Natural killer cell (primary cell): ENCODE data around the gene NKX6-1. TPM values are rescaled to one million over a fixed set of nuclear protein-coding genes. Genes with fewer than 3 reads are reported as not detected.

Experiments
- ATAC-seq, 3 donors: fragments of 150-1000 bp in 2 of 3; fragments of 200-7000 bp in 1 of 3; cut with Tn5 transposase; 1 replicate in 1 of 3; 2 replicates in 2 of 3; pipeline ENCODE4 v1.10.0; 2021; ENCODE audit warnings: mild to moderate bottlenecking in 2 of 3, moderate library complexity in 2 of 3
- DNase-seq, 2 donors: peaks; one replicate each; pipeline versions ENCODE4 v3.0.0 to v3.0.0-alpha.2; 2013 to 2021; ENCODE audit warnings: mixed read lengths in 1 of 2
- H3K27ac ChIP-seq: one replicate; pipeline ENCODE4 v1.5.1; 2013; ENCODE audit warnings: mild to moderate bottlenecking, low read length
- H3K27me3 ChIP-seq: one replicate; pipeline ENCODE4 v1.6.1; 2013; ENCODE audit warnings: low read length; ENCODE audit not compliant: control insufficient read depth, insufficient read depth
- H3K36me3 ChIP-seq: one replicate; pipeline ENCODE4 v1.6.1; 2013; ENCODE audit warnings: low read length; ENCODE audit not compliant: control insufficient read depth, insufficient read depth
- H3K4me1 ChIP-seq: one replicate; pipeline ENCODE4 v1.6.1; 2013; ENCODE audit warnings: low read length; ENCODE audit not compliant: control insufficient read depth, insufficient read depth
- H3K4me3 ChIP-seq: one replicate; pipeline ENCODE4 v1.5.1; 2013; ENCODE audit warnings: low read length
- H3K9me3 ChIP-seq: one replicate; pipeline ENCODE4 v1.6.1; 2013; ENCODE audit warnings: low read length; ENCODE audit not compliant: control insufficient read depth, insufficient read depth
- H3K27ac Mint-ChIP-seq, 2 donors: one replicate each; pipeline ENCODE4 v1.8.0; 2022; ENCODE audit warnings: mild to moderate bottlenecking in 2 of 2, mixed read lengths in 2 of 2, moderate library complexity in 1 of 2
- H3K27me3 Mint-ChIP-seq, 2 donors: one replicate each; pipeline ENCODE4 v1.8.0; 2022; ENCODE audit warnings: low read depth in 2 of 2, mixed read lengths in 2 of 2
- H3K36me3 Mint-ChIP-seq: one replicate; pipeline ENCODE4 v1.8.0; 2022; ENCODE audit warnings: mixed read lengths
- H3K4me1 Mint-ChIP-seq, 2 donors: one replicate each; pipeline ENCODE4 v1.8.0; 2022; ENCODE audit warnings: mixed read lengths in 2 of 2
- H3K4me3 Mint-ChIP-seq: one replicate; pipeline ENCODE4 v1.8.0; 2022; ENCODE audit warnings: mild to moderate bottlenecking, moderate library complexity, mixed read lengths
- H3K9me3 Mint-ChIP-seq, 2 donors: one replicate each; pipeline ENCODE4 v1.8.0; 2022; ENCODE audit warnings: mixed read lengths in 2 of 2
- WGBS: methylation state at CpG from one replicate; pipeline ENCODE4 v1.1.7; 2013; ENCODE audit warnings: missing lambda C conversion rate; ENCODE audit not compliant: insufficient coverage; 5-methylcytosine and 5-hydroxymethylcytosine counted together
- intact Hi-C: fragments of 100-400 bp; cut with micrococcal nuclease; formaldehyde crosslinking; loops from one replicate; pipeline ENCODE4 v1.14.2; 2022
- total RNA-seq, 4 donors: library from RNA; stranded (reverse); fragments of 120-200 nt in 1 of 4; gene quantifications; one replicate each; pipeline versions ENCODE4 v1.2.3 to v1.2.4, GENCODE V29; 2013 to 2022
- TF ChIP-seq, protein P1 (sequence below): fragments of 200-600 bp; IDR thresholded peaks from one replicate; pipeline ENCODE4 v1.8.0; 2022; ENCODE audit warnings: antibody characterized with exemption

NKX6-1 gene
- total RNA-seq, 3 donors from 2014 or later (not counting 1 experiment from before 2014, with no cell fraction given) = not detected

DNA sequence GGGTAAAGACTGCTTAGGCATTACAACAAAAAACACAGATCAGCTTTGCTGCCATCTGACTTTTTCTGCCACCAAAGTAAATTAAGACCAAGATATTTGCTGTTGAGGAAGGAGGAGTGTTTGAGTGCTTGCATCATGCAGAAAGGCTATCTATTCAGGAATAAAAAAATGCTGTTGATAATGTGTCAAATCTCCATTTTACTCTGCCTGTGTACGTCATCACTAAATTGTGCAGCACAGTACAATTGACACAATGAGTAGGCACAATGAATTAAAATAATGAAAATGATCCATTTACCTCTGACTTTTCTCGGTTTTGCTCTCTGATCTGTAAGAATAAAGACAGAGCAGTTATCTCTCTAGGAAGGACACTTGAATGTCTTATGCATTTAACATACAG lies 56.3 kb downstream of the NKX6-1 start:
- H3K9me3 ChIP-seq = no peaks in the 10 kb centered on the region
- H3K4me1 ChIP-seq = no peaks in the 10 kb centered on the region
- Mint-ChIP-seq H3K27me3 (no peaks in the 10 kb centered on the region), H3K4me3 (no peak overlapping the region), H3K9me3 (peaks cover 3 to 6% of the 10 kb centered on the region in 2 donors), H3K4me1 (no peaks in the 10 kb centered on the region), H3K36me3 (no peaks in the 10 kb centered on the region), H3K27ac (no peak overlapping the region)
- H3K36me3 ChIP-seq = no peaks in the 10 kb centered on the region
- WGBS = 75% methylated on average over 2 of the region's 2 CpGs
- H3K27ac ChIP-seq = no peak overlapping the region
- H3K27me3 ChIP-seq = no peaks in the 10 kb centered on the region
- intact Hi-C loops = no loop called here
- no peak for DNase-seq
- no peak for ATAC-seq
- H3K4me3 ChIP-seq = no peak overlapping the region
- TF ChIP-seq, protein P1, sequence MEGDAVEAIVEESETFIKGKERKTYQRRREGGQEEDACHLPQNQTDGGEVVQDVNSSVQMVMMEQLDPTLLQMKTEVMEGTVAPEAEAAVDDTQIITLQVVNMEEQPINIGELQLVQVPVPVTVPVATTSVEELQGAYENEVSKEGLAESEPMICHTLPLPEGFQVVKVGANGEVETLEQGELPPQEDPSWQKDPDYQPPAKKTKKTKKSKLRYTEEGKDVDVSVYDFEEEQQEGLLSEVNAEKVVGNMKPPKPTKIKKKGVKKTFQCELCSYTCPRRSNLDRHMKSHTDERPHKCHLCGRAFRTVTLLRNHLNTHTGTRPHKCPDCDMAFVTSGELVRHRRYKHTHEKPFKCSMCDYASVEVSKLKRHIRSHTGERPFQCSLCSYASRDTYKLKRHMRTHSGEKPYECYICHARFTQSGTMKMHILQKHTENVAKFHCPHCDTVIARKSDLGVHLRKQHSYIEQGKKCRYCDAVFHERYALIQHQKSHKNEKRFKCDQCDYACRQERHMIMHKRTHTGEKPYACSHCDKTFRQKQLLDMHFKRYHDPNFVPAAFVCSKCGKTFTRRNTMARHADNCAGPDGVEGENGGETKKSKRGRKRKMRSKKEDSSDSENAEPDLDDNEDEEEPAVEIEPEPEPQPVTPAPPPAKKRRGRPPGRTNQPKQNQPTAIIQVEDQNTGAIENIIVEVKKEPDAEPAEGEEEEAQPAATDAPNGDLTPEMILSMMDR = no peak

Other genes starting within 250 kb of the NKX6-1 start
- gene CDS1, start 83.8 kb upstream of the NKX6-1 start, total RNA-seq = under 1 TPM in 1 of 3 donors, not detected in 2; 0.14 TPM